Inflammatory macrophage treated with lipopolysaccharide for 1 hour (primary cell): ENCODE results near the gene DLG1.

ENCODE experiments used
- DNase-seq, 2 donors: peaks; one replicate each; pipeline ENCODE4 v3.0.0-alpha.2; 2020 to 2022

DLG1 gene

GRCh38 chr3:197168063-197168462 lies 130.3 kb downstream of the DLG1 start:
- no peak for DNase-seq

DNA sequence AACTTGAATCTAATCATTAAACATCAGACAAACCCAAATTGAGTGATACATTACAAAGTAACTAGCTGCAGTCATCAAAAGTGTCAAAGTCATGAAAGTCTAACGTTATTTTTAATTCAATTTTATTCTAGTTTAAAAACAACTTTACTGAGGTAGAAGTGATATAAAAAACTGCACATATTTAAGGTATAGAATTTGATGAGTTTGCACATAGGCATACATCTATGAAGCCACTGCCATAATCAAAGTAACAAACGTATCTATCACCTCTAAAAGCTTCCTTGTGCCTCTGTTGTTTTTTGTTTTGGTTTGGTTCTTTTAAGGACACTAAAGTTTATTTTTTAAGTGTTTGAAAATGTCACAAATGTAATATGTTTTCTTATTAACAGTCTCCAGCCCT lies 130.9 kb downstream of the DLG1 start:
- no peak for DNase-seq

GRCh38 chr3:197165890-197166289 lies 132.5 kb downstream of the DLG1 start:
- no peak for DNase-seq

- no peak for DNase-seq
Observed at GRCh38 chr3:197155046-197155445, 143.4 kb downstream of the DLG1 start.

DNA sequence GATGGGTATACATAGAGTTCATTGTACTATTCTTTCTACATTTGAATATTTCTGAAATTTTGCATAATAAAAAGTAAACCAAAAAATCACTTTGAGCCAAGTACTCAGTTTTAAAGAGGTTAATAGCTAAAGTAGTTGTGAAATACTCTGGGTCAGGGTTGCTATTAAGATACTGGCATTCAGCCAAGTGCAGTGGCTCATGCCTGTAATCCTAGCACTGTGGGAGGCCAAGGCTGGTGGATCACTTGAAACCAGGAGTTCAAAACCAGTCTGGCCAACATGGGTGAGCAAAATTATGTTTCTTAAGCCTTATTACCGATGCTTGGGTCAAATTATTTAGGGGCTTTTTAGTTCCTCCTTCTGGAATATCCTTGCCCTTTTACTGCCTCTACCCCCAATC lies 146.8 kb downstream of the DLG1 start:
- peak; percentile 50 to 63 for DNase-seq

DNA sequence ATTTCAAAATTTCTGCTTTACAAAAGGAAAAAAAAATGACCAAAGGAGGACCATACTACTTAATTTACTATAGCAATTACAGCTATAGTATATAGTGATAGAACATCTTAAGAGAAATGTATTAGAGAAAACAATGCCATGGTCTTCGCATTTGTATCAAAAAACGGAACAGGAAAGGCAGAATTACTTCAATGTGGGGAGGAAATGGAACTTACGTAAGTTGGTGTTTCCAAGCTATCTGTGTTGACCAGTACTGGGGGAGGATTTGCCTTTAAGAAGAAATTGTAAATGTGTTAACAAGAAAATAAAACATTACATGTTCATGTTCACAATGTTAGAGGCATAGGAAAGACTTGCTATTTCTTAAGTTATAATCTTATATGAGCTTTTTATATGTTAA lies 148.9 kb downstream of the DLG1 start:
- peak; percentile 78 to 80 for DNase-seq

GRCh38 chr3:197144188-197144587 lies 154.2 kb downstream of the DLG1 start:
- DNase-seq = no peak

DNA sequence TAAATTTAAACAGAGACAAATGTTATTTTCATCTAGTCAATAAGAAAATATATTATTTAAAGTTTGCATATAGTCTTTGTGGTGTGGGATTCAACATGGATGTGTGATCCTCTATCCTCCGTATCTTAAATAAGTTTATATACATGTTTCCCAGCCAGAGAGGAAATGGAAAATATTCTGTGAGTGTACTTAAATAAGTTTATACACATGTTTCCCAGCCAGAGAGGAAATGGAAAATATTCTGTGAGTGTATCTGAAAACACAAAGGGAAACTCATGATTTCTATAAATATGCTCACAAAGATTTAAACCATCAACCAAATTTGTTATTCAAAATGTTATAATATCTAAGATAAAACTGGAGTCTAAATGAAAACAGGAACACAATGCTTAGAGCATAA lies 158.8 kb downstream of the DLG1 start:
- DNase-seq = no peak

DNA sequence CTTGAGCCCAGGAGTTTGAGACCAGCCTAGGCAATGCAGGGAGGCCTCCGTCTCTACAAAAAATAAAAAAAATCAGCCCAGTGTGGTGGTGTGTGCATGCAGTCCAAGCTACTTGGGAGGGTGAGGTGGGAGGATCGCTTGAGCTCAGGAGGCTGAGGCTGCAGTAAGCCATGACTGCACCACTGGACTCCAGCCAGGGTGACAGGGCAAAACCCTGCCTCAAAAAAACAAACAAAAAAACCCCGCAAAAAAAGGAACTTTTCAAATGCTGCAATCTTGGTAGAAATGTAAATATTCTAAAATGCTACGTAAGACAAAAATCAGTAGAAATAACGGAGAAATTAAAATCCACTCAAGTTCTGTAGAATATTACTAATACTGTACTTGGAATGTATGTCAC lies 160.7 kb downstream of the DLG1 start:
- DNase-seq = peak; percentile 85 to 86

- no peak for DNase-seq
Observed at GRCh38 chr3:197136744-197137143, 161.7 kb downstream of the DLG1 start.

GRCh38 chr3:197135212-197135611 lies 163.2 kb downstream of the DLG1 start:
- DNase-seq = no peak

DNA sequence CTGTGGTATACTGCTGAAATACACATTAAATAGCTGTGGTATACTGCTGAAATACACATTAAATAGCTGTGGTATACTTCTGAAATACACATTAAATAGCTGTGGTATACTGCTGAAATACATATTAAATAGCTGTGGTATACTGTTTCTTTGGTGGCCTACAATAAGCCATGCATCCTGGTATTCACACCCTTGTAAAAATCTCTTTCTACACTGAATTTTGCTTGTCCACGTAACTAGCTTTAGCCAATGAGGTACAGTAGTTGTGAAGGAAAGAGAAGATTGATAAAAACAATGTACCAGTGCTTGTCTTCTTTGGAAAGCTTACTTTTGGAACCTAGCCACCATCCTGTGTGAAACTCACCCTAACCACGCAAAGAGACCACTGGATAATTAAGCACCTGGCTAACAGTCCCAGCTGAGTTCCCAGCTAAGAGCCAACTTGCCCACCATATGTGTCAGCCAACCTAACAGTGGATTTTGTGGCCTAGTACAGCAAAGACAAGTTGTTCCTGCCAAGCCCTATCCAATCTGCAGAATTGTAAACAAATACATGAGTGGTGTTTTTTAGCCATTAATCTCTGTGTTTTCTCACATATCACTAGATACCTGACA lies 165.4 kb downstream of the DLG1 start:
- no peak for DNase-seq

DNA sequence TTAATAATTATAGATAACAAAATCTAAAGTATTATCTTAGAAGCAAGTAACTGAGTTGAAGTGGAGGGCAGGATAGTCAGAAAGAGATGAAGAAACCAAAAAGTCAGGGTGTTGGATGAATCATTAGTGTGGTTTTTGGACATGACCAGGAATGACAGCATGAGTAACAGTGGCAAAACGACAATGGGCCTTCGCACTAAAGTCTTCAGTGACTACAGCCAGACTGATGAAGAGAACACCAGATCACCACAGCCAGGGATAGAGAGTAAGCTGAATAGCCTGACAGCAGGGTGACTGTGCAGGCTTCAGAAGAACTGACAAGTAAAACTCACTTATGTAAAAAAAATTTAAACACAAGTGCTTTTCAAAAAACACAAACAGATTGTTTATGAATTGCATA lies 172.8 kb downstream of the DLG1 start:
- DNase-seq = no peak

DNA sequence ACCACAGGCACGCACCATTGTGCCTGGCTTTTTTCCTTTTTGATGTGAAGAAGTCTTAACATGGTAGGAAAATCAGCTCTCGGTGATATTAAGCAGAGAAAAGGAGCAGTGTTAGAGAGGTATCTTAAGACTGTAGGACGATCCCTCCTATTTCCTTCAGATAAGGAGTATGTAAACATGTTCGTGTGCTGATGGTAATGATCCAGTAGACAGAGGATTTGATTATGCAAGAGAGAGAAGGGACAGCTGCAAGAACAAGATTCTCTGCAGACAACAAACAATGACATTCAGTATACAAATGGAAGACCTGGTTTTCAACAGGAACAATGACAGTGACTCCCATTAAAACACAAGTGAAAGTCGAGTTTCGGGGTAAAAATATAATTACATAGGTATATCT lies 173.7 kb downstream of the DLG1 start:
- no peak for DNase-seq

DNA sequence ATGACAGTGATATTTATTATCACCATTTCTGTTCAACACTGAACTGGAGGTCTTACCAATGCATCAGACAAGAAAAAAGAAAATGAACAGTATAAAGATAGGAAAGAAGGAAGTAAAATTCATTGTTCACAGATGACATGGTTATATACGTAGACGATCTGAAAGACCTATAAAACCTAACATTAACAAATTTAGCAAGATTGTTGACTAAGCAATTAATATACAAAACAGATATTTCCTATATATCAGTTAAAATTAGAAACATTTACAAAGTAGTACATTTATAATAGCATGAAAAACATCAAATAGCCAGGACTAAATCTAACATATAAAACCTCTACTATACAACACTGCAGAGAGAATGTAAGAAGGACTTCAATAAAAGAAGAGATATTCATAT lies 176.0 kb downstream of the DLG1 start:
- DNase-seq = no peak

GRCh38 chr3:197117114-197117513 lies 181.3 kb downstream of the DLG1 start:
- DNase-seq = no peak

DNA sequence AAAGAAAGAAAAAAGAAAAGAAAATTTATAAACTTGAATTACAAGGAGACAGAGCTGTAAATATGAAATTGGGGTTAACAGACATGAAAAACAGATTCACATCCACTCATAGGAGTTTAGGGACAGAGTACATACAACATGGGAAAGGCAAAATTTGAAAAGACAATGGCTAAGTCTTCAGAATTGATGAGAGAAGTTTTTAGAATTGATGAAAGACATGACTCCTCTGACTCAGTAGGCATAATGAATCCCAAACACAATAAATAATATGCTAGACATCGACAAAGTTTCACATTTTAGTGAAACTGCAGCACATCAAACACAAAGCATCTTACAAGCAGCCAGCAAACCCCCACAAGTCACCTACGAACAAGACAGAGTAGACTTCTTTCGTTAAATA lies 184.4 kb downstream of the DLG1 start:
- DNase-seq = no peak

GRCh38 chr3:197111685-197112084 lies 186.7 kb downstream of the DLG1 start:
- DNase-seq = no peak

GRCh38 chr3:197105786-197106185 lies 192.6 kb downstream of the DLG1 start:
- no peak for DNase-seq

GRCh38 chr3:197104738-197105137 lies 193.7 kb downstream of the DLG1 start:
- no peak for DNase-seq

DNA sequence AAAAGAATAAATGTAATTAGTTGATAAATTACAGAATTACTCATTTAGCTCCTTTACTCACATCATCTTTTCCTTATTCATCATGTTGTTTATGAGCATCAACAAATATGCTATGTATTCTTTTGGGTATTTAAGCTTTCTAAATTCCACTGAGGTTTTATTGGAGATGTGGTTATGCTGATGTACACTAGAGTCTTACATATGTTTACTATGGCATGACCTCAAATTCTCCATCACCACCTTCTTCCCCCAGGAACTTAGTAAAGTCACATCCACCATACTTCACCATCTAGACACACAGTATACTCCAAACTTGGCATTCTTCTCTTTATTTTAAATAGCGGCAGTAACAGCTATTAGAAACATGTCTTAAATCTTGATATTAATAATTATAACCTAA lies 194.6 kb downstream of the DLG1 start:
- DNase-seq = no peak

DNA sequence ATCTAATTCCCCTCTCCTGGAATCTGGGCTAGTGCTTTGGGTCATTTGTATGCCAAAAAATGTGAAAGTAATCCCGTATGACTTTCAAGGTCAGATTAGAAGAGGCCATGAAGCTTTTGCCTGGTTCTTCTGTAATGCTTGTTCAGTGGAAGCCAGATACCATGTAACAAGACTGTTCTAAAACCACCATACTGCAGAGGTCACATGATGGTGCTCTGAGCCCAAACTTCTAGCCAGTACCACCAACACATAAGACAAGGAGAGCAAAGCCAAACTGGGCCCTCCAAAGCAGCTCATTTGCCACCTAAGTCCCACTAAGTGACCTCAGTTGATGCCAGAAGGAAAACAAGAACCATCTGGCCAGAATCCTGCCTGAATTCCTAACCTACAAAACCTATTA lies 204.5 kb downstream of the DLG1 start:
- DNase-seq = no peak

GRCh38 chr3:197088370-197088769 lies 210.0 kb downstream of the DLG1 start:
- peak; percentile 58 to 63 for DNase-seq

GRCh38 chr3:197085137-197085536 lies 213.3 kb downstream of the DLG1 start:
- no peak for DNase-seq

GRCh38 chr3:197083486-197083885 lies 214.9 kb downstream of the DLG1 start:
- peak; percentile 14 to 39 for DNase-seq

GRCh38 chr3:197082871-197083270 lies 215.5 kb downstream of the DLG1 start:
- peak in 1 of 2 donors; percentile 3 for DNase-seq
